ENCODE data around the gene DNM2.
A peak's percentile ranks its signal among the peaks of the same experiment; 100 is the strongest.
"Not testable (repeated sequence)": the region's sequence is repeated elsewhere in the genome, so short reads cannot be mapped to it uniquely, and the experiment has no call there.

Gene DNM2

GRCh38 chr19:10855879-10856522 lies 138.1 kb downstream of the DNM2 start:
- TF ChIP-seq CTCF (IDR thresholded peaks at IDR 0.05; ENCODE audit: control insufficient read depth, extremely low read depth, insufficient read depth): peak; percentile 16; the same call in 1 of the 2 replicates
- no peak for DNase-seq (ENCODE audit: low read depth)
- no peak overlapping the region for H3K4me3 ChIP-seq (ENCODE audit: low read depth, low read length)

GRCh38 chr19:10856899-10857298 lies 139.0 kb downstream of the DNM2 start:
- not testable (repeated sequence) for DNase-seq (ENCODE audit: low read depth); H3K4me3 ChIP-seq (ENCODE audit: low read depth, low read length)

- TF ChIP-seq CTCF (IDR thresholded peaks at IDR 0.05; ENCODE audit: control insufficient read depth, extremely low read depth, insufficient read depth): peak; percentile 44
- H3K4me3 ChIP-seq (ENCODE audit: low read depth, low read length): no peak overlapping the region
- DNase-seq (ENCODE audit: low read depth): no peak
Observed at GRCh38 chr19:10858204-10858828, 140.4 kb downstream of the DNM2 start.

GRCh38 chr19:10861103-10861651 lies 143.3 kb downstream of the DNM2 start:
- H3K4me3 ChIP-seq (ENCODE audit: low read depth, low read length): no peak overlapping the region
- no peak for DNase-seq (ENCODE audit: low read depth)
- TF ChIP-seq CTCF (IDR thresholded peaks at IDR 0.05; ENCODE audit: control insufficient read depth, extremely low read depth, insufficient read depth): peak; percentile 15; the same call in 1 of the 2 replicates

GRCh38 chr19:10862561-10863106 lies 144.8 kb downstream of the DNM2 start:
- H3K4me3 ChIP-seq (ENCODE audit: low read depth, low read length): no peak overlapping the region
- TF ChIP-seq CTCF (IDR thresholded peaks at IDR 0.05; ENCODE audit: control insufficient read depth, extremely low read depth, insufficient read depth): no peak
- no peak for DNase-seq (ENCODE audit: low read depth)

GRCh38 chr19:10863107-10863717 lies 145.3 kb downstream of the DNM2 start:
- H3K4me3 ChIP-seq (ENCODE audit: low read depth, low read length): no peak overlapping the region
- TF ChIP-seq CTCF (IDR thresholded peaks at IDR 0.05; ENCODE audit: control insufficient read depth, extremely low read depth, insufficient read depth): no peak
- DNase-seq (ENCODE audit: low read depth): no peak

- TF ChIP-seq CTCF (IDR thresholded peaks at IDR 0.05; ENCODE audit: control insufficient read depth, extremely low read depth, insufficient read depth): peak; percentile 87
- DNase-seq (ENCODE audit: low read depth): peak; percentile 22
- no peak overlapping the region for H3K4me3 ChIP-seq (ENCODE audit: low read depth, low read length)
Observed at GRCh38 chr19:10864538-10864899, 146.6 kb downstream of the DNM2 start.
